Type B pancreatic cell (in vitro differentiated cells): ENCODE measurements around the gene KCNJ6. TPM values are rescaled to one million over a fixed set of nuclear protein-coding genes. Genes with fewer than 3 reads are reported as not detected.

ENCODE experiments used
- DNase-seq: peaks from one replicate; pipeline ENCODE4 v3.0.0; 2021; ENCODE audit warnings: mixed read lengths; ENCODE audit not compliant: unreplicated experiment; ENCODE audit errors: extremely low spot score
- H3K27ac Mint-ChIP-seq: 2 replicates; pipeline ENCODE4 v1.8.0; 2021; ENCODE audit warnings: mild to moderate bottlenecking, mixed read lengths
- H3K27me3 Mint-ChIP-seq: 2 replicates; pipeline ENCODE4 v1.8.0; 2021; ENCODE audit warnings: mixed read lengths
- H3K36me3 Mint-ChIP-seq: 2 replicates; pipeline ENCODE4 v1.8.0; 2021; ENCODE audit warnings: mixed read lengths
- H3K4me1 Mint-ChIP-seq: one replicate; pipeline ENCODE4 v1.8.0; 2021; ENCODE audit warnings: mixed read lengths; ENCODE audit not compliant: unreplicated experiment
- H3K4me3 Mint-ChIP-seq: 2 replicates; pipeline ENCODE4 v1.8.0; 2021; ENCODE audit warnings: mild to moderate bottlenecking, mixed read lengths
- H3K9me3 Mint-ChIP-seq: 2 replicates; pipeline ENCODE4 v1.8.0; 2021; ENCODE audit warnings: mixed read lengths
- CTCF ChIP-seq: fragments of 200-600 bp; sonication (generic); conservative IDR thresholded peaks from 2 replicates; pipeline ENCODE4 v1.5.0; 2021; ENCODE audit warnings: antibody characterized with exemption, mild to moderate bottlenecking
- total RNA-seq: library from RNA; stranded (reverse); gene quantifications from 2 replicates; pipeline ENCODE4 v1.2.1, GENCODE V29; 2021; ENCODE audit warnings: low replicate concordance

The KCNJ6 gene
- total RNA-seq, 1 donor from 2014 or later: 2.1 TPM

GRCh38 chr21:37799211-37800056 lies 116.8 kb downstream of the KCNJ6 start:
- Mint-ChIP-seq H3K36me3 (no peaks in the 10 kb centered on the region), H3K9me3 (peaks cover under 1% of the 10 kb centered on the region), H3K4me3 (no peak overlapping the region), H3K4me1 (no peaks in the 10 kb centered on the region), H3K27ac (no peak overlapping the region), H3K27me3 (peaks cover 10% of the 10 kb centered on the region)
- DNase-seq: no peak
- TF ChIP-seq CTCF: no peak

- Mint-ChIP-seq H3K4me1 (no peaks in the 10 kb centered on the region), H3K9me3 (no peaks in the 10 kb centered on the region), H3K4me3 (no peak overlapping the region), H3K36me3 (no peaks in the 10 kb centered on the region), H3K27ac (no peak overlapping the region), H3K27me3 (peaks cover 7% of the 10 kb centered on the region)
- no peak for DNase-seq
- no peak for TF ChIP-seq CTCF
These were observed 118.9 kb downstream of the KCNJ6 start for GRCh38 chr21:37797403-37797802.

GRCh38 chr21:37796011-37796410 lies 120.2 kb downstream of the KCNJ6 start:
- no peak for TF ChIP-seq CTCF
- Mint-ChIP-seq H3K27ac (no peak overlapping the region), H3K4me1 (no peaks in the 10 kb centered on the region), H3K36me3 (no peaks in the 10 kb centered on the region), H3K9me3 (no peaks in the 10 kb centered on the region), H3K4me3 (no peak overlapping the region), H3K27me3 (peaks cover 4% of the 10 kb centered on the region)
- no peak for DNase-seq

- no peak for DNase-seq
- H3K9me3 Mint-ChIP-seq: no peaks in the 10 kb centered on the region
- no peaks in the 10 kb centered on the region for H3K36me3 Mint-ChIP-seq
- peaks cover 2% of the 10 kb centered on the region for H3K27me3 Mint-ChIP-seq
- H3K4me1 Mint-ChIP-seq: no peaks in the 10 kb centered on the region
- H3K27ac Mint-ChIP-seq: no peak overlapping the region
- TF ChIP-seq CTCF: no peak
- no peak overlapping the region for H3K4me3 Mint-ChIP-seq
These were observed 122.6 kb downstream of the KCNJ6 start for GRCh38 chr21:37793660-37794059.

- no peaks in the 10 kb centered on the region for H3K36me3 Mint-ChIP-seq
- no peak for TF ChIP-seq CTCF
- H3K9me3 Mint-ChIP-seq: no peaks in the 10 kb centered on the region
- no peaks in the 10 kb centered on the region for H3K4me1 Mint-ChIP-seq
- DNase-seq: no peak
- no peak overlapping the region for H3K27ac Mint-ChIP-seq
- H3K27me3 Mint-ChIP-seq: peaks cover 2% of the 10 kb centered on the region
- no peak overlapping the region for H3K4me3 Mint-ChIP-seq
These were observed 124.2 kb downstream of the KCNJ6 start for GRCh38 chr21:37792046-37792445.
